ENCODE results near the gene LPXN. TPM values are rescaled to one million over a fixed set of nuclear protein-coding genes. Genes with fewer than 3 reads are reported as not detected.

Gene LPXN
- total RNA-seq, 1 donor from 2014 or later: 4.8 TPM

GRCh38 chr11:58592760-58593472 is 17.3 kb upstream of the LPXN start:
- no peaks in the 10 kb centered on the region for H3K27me3 Mint-ChIP-seq (ENCODE audit: low read depth)
- H3K36me3 Mint-ChIP-seq (ENCODE audit: low read depth): peaks cover 6% of the 10 kb centered on the region
- H3K4me1 Mint-ChIP-seq (ENCODE audit: low read depth): no peaks in the 10 kb centered on the region
- H3K4me3 Mint-ChIP-seq (ENCODE audit: unreplicated experiment): no peak overlapping the region
- DNase-seq (ENCODE audit: low spot score): no peak
- no peaks in the 10 kb centered on the region for H3K9me3 Mint-ChIP-seq (ENCODE audit: low read depth)
- H3K27ac Mint-ChIP-seq (ENCODE audit: unreplicated experiment): no peak overlapping the region
- TF ChIP-seq CTCF (IDR thresholded peaks at IDR 0.05): no peak

- no peak overlapping the region for H3K27ac Mint-ChIP-seq (ENCODE audit: unreplicated experiment)
- no peak for DNase-seq (ENCODE audit: low spot score)
- H3K36me3 Mint-ChIP-seq (ENCODE audit: low read depth): peaks cover 5% of the 10 kb centered on the region
- no peak overlapping the region for H3K4me3 Mint-ChIP-seq (ENCODE audit: unreplicated experiment)
- H3K27me3 Mint-ChIP-seq (ENCODE audit: low read depth): no peaks in the 10 kb centered on the region
- TF ChIP-seq CTCF (IDR thresholded peaks at IDR 0.05): no peak
- H3K4me1 Mint-ChIP-seq (ENCODE audit: low read depth): no peaks in the 10 kb centered on the region
- no peaks in the 10 kb centered on the region for H3K9me3 Mint-ChIP-seq (ENCODE audit: low read depth)
These were observed 16.0 kb upstream of the LPXN start for GRCh38 chr11:58591659-58592058.

GRCh38 chr11:58586998-58587397 is 11.3 kb upstream of the LPXN start:
- DNase-seq (ENCODE audit: low spot score): no peak
- Mint-ChIP-seq H3K4me1 (ENCODE audit: low read depth) (peaks cover 14% of the 10 kb centered on the region), H3K27ac (ENCODE audit: unreplicated experiment) (no peak overlapping the region), H3K27me3 (ENCODE audit: low read depth) (no peaks in the 10 kb centered on the region), H3K4me3 (ENCODE audit: unreplicated experiment) (no peak overlapping the region), H3K36me3 (ENCODE audit: low read depth) (no peaks in the 10 kb centered on the region), H3K9me3 (ENCODE audit: low read depth) (no peaks in the 10 kb centered on the region)
- no peak for TF ChIP-seq CTCF (IDR thresholded peaks at IDR 0.05)

- Mint-ChIP-seq H3K4me1 (ENCODE audit: low read depth) (peaks cover 34% of the 10 kb centered on the region), H3K9me3 (ENCODE audit: low read depth) (no peaks in the 10 kb centered on the region), H3K27ac (ENCODE audit: unreplicated experiment) (no peak overlapping the region), H3K4me3 (ENCODE audit: unreplicated experiment) (no peak overlapping the region), H3K27me3 (ENCODE audit: low read depth) (no peaks in the 10 kb centered on the region), H3K36me3 (ENCODE audit: low read depth) (no peaks in the 10 kb centered on the region)
- DNase-seq (ENCODE audit: low spot score): no peak
- TF ChIP-seq CTCF (IDR thresholded peaks at IDR 0.05): no peak
These were observed 6.8 kb upstream of the LPXN start for GRCh38 chr11:58582437-58582836.

GRCh38 chr11:58580311-58580710 is 4.7 kb upstream of the LPXN start:
- Mint-ChIP-seq H3K4me3 (ENCODE audit: unreplicated experiment) (peak overlapping the region; percentile 97), H3K4me1 (ENCODE audit: low read depth) (peaks cover 50% of the 10 kb centered on the region), H3K27me3 (ENCODE audit: low read depth) (no peaks in the 10 kb centered on the region), H3K9me3 (ENCODE audit: low read depth) (no peaks in the 10 kb centered on the region), H3K36me3 (ENCODE audit: low read depth) (no peaks in the 10 kb centered on the region), H3K27ac (ENCODE audit: unreplicated experiment) (peak overlapping the region; percentile 100)
- no peak for DNase-seq (ENCODE audit: low spot score)
- no peak for TF ChIP-seq CTCF (IDR thresholded peaks at IDR 0.05)
